ENCODE data around the gene TPRG1L. TPM values are rescaled to one million over a fixed set of nuclear protein-coding genes. Genes with fewer than 3 reads are reported as not detected.

The TPRG1L gene
- total and polyA plus RNA-seq, 8 donors: 27.3 to 42.9 (median 32.2) TPM

DNA sequence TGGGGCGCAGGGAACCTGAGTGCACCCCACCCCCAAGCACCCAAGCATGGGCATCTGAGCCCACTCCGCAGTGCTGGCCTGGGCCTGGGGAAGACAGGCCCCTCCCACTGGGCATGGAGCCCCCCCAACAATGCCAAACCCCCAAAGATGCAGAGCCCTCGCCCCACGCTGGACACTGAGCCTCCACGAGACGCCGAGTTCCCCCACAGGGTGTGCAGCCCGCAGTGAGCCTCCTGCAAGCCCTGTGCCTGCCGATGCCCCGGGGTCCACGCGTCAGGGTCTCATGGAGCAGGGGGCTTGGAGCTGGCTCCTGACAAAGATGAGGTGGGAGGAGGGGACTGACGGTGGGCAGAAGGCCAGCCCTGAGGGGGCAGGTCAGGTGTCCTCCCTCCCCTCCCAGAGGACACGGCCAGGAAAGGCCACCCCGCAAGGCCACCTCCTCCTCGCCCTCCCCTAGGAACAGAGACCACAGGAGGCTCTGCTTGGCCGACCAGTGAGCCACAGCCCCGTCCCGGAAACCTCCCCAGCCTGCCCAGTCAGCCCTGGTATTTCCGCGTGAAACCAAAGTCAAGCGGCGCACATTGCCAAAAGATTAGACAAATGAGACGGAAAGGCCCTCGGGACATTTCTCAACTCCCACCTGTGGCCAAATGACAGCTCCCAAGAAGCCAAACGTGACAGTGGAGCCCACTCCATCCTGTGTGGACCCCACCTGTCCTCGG lies 46.9 kb upstream of the TPRG1L start:
- ATAC-seq (peak; percentile 29), DNase-seq (no peak)
- Histone ChIP-seq H3K9me3 (no peaks in the 10 kb centered on the region), H3K36me3 (no peaks in the 10 kb centered on the region), H3K27me3 (no peaks in the 10 kb centered on the region), H3K27ac (no peak overlapping the region), H3K4me3 (no peak overlapping the region), H3K4me1 (peaks cover 0 to 4% of the 10 kb centered on the region in 2 donors)
- TF ChIP-seq, protein P1, sequence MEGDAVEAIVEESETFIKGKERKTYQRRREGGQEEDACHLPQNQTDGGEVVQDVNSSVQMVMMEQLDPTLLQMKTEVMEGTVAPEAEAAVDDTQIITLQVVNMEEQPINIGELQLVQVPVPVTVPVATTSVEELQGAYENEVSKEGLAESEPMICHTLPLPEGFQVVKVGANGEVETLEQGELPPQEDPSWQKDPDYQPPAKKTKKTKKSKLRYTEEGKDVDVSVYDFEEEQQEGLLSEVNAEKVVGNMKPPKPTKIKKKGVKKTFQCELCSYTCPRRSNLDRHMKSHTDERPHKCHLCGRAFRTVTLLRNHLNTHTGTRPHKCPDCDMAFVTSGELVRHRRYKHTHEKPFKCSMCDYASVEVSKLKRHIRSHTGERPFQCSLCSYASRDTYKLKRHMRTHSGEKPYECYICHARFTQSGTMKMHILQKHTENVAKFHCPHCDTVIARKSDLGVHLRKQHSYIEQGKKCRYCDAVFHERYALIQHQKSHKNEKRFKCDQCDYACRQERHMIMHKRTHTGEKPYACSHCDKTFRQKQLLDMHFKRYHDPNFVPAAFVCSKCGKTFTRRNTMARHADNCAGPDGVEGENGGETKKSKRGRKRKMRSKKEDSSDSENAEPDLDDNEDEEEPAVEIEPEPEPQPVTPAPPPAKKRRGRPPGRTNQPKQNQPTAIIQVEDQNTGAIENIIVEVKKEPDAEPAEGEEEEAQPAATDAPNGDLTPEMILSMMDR (IDR thresholded peaks at IDR 0.05): no peak
- intact Hi-C loops (cut with DNase I): no loop called here

DNA sequence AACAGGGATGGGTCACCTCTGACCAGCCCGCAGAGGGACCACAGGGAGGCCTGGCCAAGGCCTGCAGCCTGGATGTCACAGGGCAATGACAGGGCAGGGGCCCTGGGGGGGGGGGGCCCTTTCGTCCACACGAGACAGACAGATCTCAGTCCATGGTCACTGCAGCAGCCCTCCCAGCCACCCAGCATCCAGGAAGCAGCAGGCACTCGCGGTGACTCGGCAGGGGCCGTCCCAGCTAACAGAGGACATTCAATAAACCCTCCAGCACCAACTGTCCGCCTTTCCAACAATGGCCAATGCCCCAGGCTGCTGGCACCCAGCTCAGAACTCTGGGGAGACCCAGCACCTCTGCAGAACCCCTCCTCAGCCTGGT lies 46.4 kb upstream of the TPRG1L start:
- no peak for ATAC-seq
- Histone ChIP-seq H3K27ac (no peak overlapping the region), H3K27me3 (no peaks in the 10 kb centered on the region), H3K4me1 (peaks cover 0 to 4% of the 10 kb centered on the region in 2 donors), H3K36me3 (no peaks in the 10 kb centered on the region), H3K9me3 (no peaks in the 10 kb centered on the region), H3K4me3 (no peak overlapping the region)
- TF ChIP-seq, protein P1 (IDR thresholded peaks at IDR 0.05): no peak
- intact Hi-C loops (cut with DNase I): no loop called here
- DNase-seq: no peak

DNA sequence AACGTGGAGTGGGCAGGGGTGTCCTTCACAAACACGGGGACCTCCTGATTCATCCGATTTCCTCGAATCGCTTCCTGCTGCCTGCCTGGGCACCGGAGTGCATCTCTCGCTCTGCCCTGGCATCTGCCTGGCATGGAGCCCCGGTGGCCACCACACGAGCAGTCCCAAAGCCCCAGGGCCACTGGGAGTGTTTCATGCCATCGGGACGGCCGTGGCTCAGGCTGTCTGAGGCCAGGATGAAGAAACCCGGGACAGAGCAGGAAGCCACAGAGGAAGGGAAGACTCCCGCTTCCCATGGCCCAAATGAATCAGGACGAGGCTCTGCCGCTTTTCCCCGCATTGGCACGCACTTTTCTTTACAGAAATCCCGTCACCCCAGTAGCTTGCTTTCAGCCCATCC lies 45.9 kb upstream of the TPRG1L start:
- Histone ChIP-seq H3K36me3 (no peaks in the 10 kb centered on the region), H3K27ac (no peak overlapping the region), H3K4me1 (peaks cover 0 to 4% of the 10 kb centered on the region in 2 donors), H3K9me3 (no peaks in the 10 kb centered on the region), H3K27me3 (no peaks in the 10 kb centered on the region), H3K4me3 (no peak overlapping the region)
- no peak for ATAC-seq
- no peak for DNase-seq
- intact Hi-C loops (cut with DNase I): no loop called here
- TF ChIP-seq, protein P1 (IDR thresholded peaks at IDR 0.05): no peak

DNA sequence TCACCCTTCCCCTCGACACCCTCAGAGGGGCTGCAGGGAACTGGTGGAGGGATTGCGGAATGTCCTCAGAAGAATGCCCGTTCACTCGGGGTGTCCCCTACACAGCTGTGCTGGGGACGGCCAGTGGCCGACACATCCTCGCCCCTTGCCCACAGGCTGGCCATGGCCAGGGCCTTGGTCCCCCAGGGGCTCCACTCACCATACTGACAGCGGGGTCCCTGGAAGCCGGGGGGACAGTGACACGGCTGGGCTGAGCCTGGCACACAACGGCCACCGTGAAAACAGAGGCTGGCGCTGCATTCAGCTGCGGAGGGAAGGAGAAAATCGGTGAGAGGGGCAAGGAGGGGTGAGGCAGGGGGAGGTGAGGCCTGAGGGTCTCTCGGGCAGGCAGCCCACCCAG lies 45.2 kb upstream of the TPRG1L start:
- ATAC-seq (no peak), DNase-seq (no peak)
- H3K9me3 ChIP-seq: no peaks in the 10 kb centered on the region
- peaks cover 0 to 4% of the 10 kb centered on the region in 2 donors for H3K4me1 ChIP-seq
- TF ChIP-seq, protein P1 (IDR thresholded peaks at IDR 0.05): no peak
- no peak overlapping the region for H3K4me3 ChIP-seq
- intact Hi-C loops (cut with DNase I): no loop called here
- no peaks in the 10 kb centered on the region for H3K27me3 ChIP-seq
- no peaks in the 10 kb centered on the region for H3K36me3 ChIP-seq
- no peak overlapping the region for H3K27ac ChIP-seq

DNA sequence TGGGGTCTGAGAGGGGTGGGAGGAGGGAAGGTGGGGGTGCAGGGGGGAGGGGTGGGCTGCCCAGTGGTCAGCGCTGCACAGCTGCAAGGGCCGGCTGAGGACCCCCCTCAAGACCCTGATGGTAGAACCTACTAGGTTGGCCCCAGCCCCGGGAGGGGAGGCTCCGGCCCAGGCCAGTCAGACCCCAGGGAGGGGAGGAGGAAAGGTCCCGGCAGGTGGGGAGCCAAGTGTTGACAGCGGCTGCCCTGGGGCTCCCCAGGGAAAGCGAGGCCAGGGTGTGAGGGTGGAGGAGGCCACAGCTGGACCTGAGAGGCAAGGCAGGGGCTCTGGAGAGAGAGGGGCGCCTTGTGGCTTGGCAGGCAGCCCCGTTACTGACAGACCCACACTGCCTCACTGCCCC lies 44.6 kb upstream of the TPRG1L start:
- no peaks in the 10 kb centered on the region for H3K27me3 ChIP-seq
- no peaks in the 10 kb centered on the region for H3K9me3 ChIP-seq
- peaks cover 0 to 4% of the 10 kb centered on the region in 2 donors for H3K4me1 ChIP-seq
- H3K4me3 ChIP-seq: no peak overlapping the region
- intact Hi-C loops (cut with DNase I): no loop called here
- ATAC-seq (no peak), DNase-seq (no peak)
- TF ChIP-seq, protein P1 (IDR thresholded peaks at IDR 0.05): no peak
- H3K36me3 ChIP-seq: no peaks in the 10 kb centered on the region
- no peak overlapping the region for H3K27ac ChIP-seq
